GM21390 (cell line): ENCODE results near the gene TDRD7.

ENCODE experiments used
- ATAC-seq: cut with Tn5 transposase; IDR thresholded peaks from one replicate; pipeline ENCODE4 v1.9.1; 2021; ENCODE audit not compliant: unreplicated experiment

Gene TDRD7

GRCh38 chr9:97521576-97522333 is 109.9 kb downstream of the TDRD7 start:
- ATAC-seq, result no peak

GRCh38 chr9:97524424-97524823 is 112.5 kb downstream of the TDRD7 start:
- ATAC-seq, result no peak

GRCh38 chr9:97525451-97525850 is 113.6 kb downstream of the TDRD7 start:
- ATAC-seq, result no peak

- ATAC-seq, result no peak
Measured at GRCh38 chr9:97526895-97527575, 115.1 kb downstream of the TDRD7 start.

GRCh38 chr9:97527626-97528528 is 116.0 kb downstream of the TDRD7 start:
- ATAC-seq, result peak; percentile 47

GRCh38 chr9:97528529-97529230 is 116.8 kb downstream of the TDRD7 start:
- ATAC-seq, result no peak

GRCh38 chr9:97529363-97530076 is 117.6 kb downstream of the TDRD7 start:
- peak; percentile 84 for ATAC-seq

- no peak for ATAC-seq
Measured at GRCh38 chr9:97531888-97532376, 120.0 kb downstream of the TDRD7 start.

GRCh38 chr9:97534185-97534584 is 122.3 kb downstream of the TDRD7 start:
- ATAC-seq, result no peak

GRCh38 chr9:97534961-97535594 is 123.2 kb downstream of the TDRD7 start:
- no peak for ATAC-seq

GRCh38 chr9:97535771-97536170 is 123.9 kb downstream of the TDRD7 start:
- no peak for ATAC-seq

GRCh38 chr9:97536480-97536879 is 124.6 kb downstream of the TDRD7 start:
- ATAC-seq, result no peak

- ATAC-seq, result no peak
Measured at GRCh38 chr9:97543561-97543960, 131.7 kb downstream of the TDRD7 start.

GRCh38 chr9:97545486-97545885 is 133.6 kb downstream of the TDRD7 start:
- ATAC-seq, result no peak
